HepG2 (cell line): ENCODE data around the gene FASTKD3. TPM values are rescaled to one million over a fixed set of nuclear protein-coding genes. Genes with fewer than 3 reads are reported as not detected.

Source experiments
- ATF3 ChIP-seq: sonication (generic); formaldehyde crosslinking; IDR thresholded peaks from 2 replicates; pipeline ENCODE4 v1.4.0; 2020; ENCODE audit warnings: missing genetic modification reagents
- FOXC1 ChIP-seq: sonication (generic); formaldehyde crosslinking; IDR thresholded peaks from 2 replicates; pipeline ENCODE4 v1.8.0; 2022; ENCODE audit warnings: mild to moderate bottlenecking, missing genetic modification reagents, borderline replicate concordance
- FOXO1 ChIP-seq: sonication (generic); formaldehyde crosslinking; IDR thresholded peaks from 2 replicates; pipeline ENCODE4 v1.4.0; 2020; ENCODE audit warnings: missing genetic modification reagents
- HMG20A ChIP-seq: IDR thresholded peaks from 2 replicates; pipeline ENCODE4 v1.6.1; 2016; ENCODE audit warnings: borderline replicate concordance
- HOXA5 ChIP-seq: sonication (generic); formaldehyde crosslinking; IDR thresholded peaks from 2 replicates; pipeline ENCODE4 v1.4.0; 2020; ENCODE audit warnings: missing genetic modification reagents
- IKZF4 ChIP-seq: sonication (generic); formaldehyde crosslinking; IDR thresholded peaks from 2 replicates; pipeline ENCODE4 v1.5.1; 2020; ENCODE audit warnings: borderline replicate concordance, mild to moderate bottlenecking, low read depth, missing genetic modification reagents; ENCODE audit errors: not compliant biosample characterization
- MATR3 ChIP-seq: sonication (generic); formaldehyde crosslinking; IDR thresholded peaks from 2 replicates; pipeline ENCODE4 v1.4.0; 2020; ENCODE audit warnings: missing genetic modification reagents
- MEF2D ChIP-seq: sonication (generic); formaldehyde crosslinking; IDR thresholded peaks from 2 replicates; pipeline ENCODE4 v1.5.1; 2020; ENCODE audit warnings: mild to moderate bottlenecking, missing genetic modification reagents
- NRL ChIP-seq: sonication (generic); formaldehyde crosslinking; IDR thresholded peaks from 2 replicates; pipeline ENCODE4 v1.5.0; 2020; ENCODE audit warnings: missing genetic modification reagents, mild to moderate bottlenecking, moderate library complexity, borderline replicate concordance
- RBFOX2 ChIP-seq: fragments of 200-400 bp; formaldehyde crosslinking; IDR thresholded peaks from 2 replicates; pipeline ENCODE4 v1.6.1; 2017; ENCODE audit warnings: low read depth, mild to moderate bottlenecking, low read length
- RXRA ChIP-seq: sonication (generic); formaldehyde crosslinking; IDR thresholded peaks from 2 replicates; pipeline ENCODE4 v1.5.1; 2020; ENCODE audit warnings: missing genetic modification reagents
- SMYD3 ChIP-seq: sonication (generic); formaldehyde crosslinking; IDR thresholded peaks from 2 replicates; pipeline ENCODE4 v1.8.1; 2023; ENCODE audit warnings: mild to moderate bottlenecking, missing genetic modification reagents
- TBX2 ChIP-seq: sonication (generic); formaldehyde crosslinking; IDR thresholded peaks from 2 replicates; pipeline ENCODE4 v1.5.0; 2020; ENCODE audit warnings: missing genetic modification reagents, mild to moderate bottlenecking, borderline replicate concordance
- ZBTB1 ChIP-seq: sonication (generic); formaldehyde crosslinking; IDR thresholded peaks from 2 replicates; pipeline ENCODE4 v1.4.0; 2020; ENCODE audit warnings: missing genetic modification reagents, borderline replicate concordance
- ZFX ChIP-seq: sonication (generic); formaldehyde crosslinking; IDR thresholded peaks from 2 replicates; pipeline ENCODE4 v1.4.0; 2020; ENCODE audit warnings: mild to moderate bottlenecking, low read depth, missing genetic modification reagents, moderate library complexity
- ZNF572 ChIP-seq: sonication (generic); formaldehyde crosslinking; IDR thresholded peaks from 2 replicates; pipeline ENCODE4 v1.5.1; 2020; ENCODE audit warnings: mild to moderate bottlenecking, missing genetic modification reagents
- ZNF616 ChIP-seq: sonication (generic); formaldehyde crosslinking; IDR thresholded peaks from 2 replicates; pipeline ENCODE4 v1.5.0; 2020; ENCODE audit warnings: low read depth, mild to moderate bottlenecking, missing genetic modification reagents
- ZSCAN21 ChIP-seq: sonication (generic); formaldehyde crosslinking; IDR thresholded peaks from 2 replicates; pipeline ENCODE4 v1.8.0; 2022; ENCODE audit warnings: mild to moderate bottlenecking, missing genetic modification reagents, moderate library complexity, borderline replicate concordance
- polyA plus RNA-seq, 8 experiments: library from polyadenylated mRNA; depleted of rRNA in 3 of 8; stranded (reverse) in 7 of 8; unstranded in 1 of 8; fragments of >200 nt; fragmentation: Illumina TruSeq in 4 of 8; extraction: Trizol in 4 of 8; gene quantifications; 2 replicates each; pipeline versions ENCODE4 v1.2.1 to v1.2.3, GENCODE V29; 2011 to 2016; ENCODE audit warnings: low read depth in 4 of 8, missing spikeins in 1 of 8, mixed read lengths in 1 of 8; ENCODE audit not compliant: insufficient read depth in 1 of 8
- total RNA-seq, 5 experiments: library from RNA; depleted of rRNA; stranded (reverse); fragments of >200 nt; fragmentation: Illumina TruSeq; extraction: Trizol; gene quantifications; 2 replicates each; pipeline ENCODE4 v1.2.3, GENCODE V29; 2016; ENCODE audit warnings: low read depth in 1 of 5
- TF ChIP-seq, protein P1 (sequence below), 2 experiments: fragments of 450-650 bp in 1 of 2; sonication (generic) in 1 of 2; formaldehyde crosslinking in 1 of 2; IDR thresholded peaks; 2 replicates each; pipeline versions ENCODE4 v1.6.1 to v1.8.0; 2016 to 2022; ENCODE audit warnings: antibody characterized with exemption in 1 of 2, mild to moderate bottlenecking in 1 of 2, missing genetic modification reagents in 1 of 2
- TF ChIP-seq, protein P2 (sequence below): sonication (generic); formaldehyde crosslinking; IDR thresholded peaks from 2 replicates; pipeline ENCODE4 v1.4.0; 2020; ENCODE audit warnings: missing genetic modification reagents

The FASTKD3 gene
- total and polyA plus RNA-seq, 2 of the 13 experiments (the other 11 are each of a cell fraction or from before 2014, with no cell fraction given) = 6.9 to 17.8 TPM

DNA sequence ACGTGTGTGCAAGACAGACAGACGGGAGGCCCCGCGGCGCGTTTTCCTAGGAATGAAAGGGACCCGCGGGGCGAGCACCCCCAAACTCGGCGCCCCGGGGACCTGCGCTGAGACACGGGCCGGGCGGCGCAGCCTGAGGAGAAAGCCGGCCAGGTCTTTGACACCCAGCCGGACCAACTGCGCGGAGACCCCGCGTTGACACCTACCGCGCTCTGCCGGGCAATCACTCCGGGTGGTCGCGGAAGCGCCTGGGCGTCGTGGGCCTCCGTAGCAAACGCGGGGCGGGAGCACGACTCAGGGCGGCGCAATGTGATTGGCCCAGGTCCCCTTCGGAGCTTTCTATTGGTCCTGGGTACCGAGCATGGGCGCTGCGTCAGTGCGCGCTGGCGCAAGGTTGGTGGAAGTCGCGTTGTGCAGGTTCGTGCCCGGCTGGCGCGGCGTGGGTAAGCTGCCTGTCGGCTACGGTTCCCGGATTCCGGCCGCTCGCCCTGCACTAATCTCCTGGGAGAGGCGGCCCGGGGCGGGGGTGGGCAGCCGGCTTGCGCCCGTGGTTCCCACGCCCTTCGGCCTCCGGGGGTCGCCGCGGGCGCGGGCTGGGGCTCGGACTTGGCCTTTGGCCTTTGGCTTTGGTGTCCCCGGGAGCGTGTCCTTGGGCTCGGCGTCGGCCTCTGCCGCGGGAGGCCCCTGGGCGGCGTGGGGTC lies at the start of gene FASTKD3, which contains the start of gene MTRR (continued):
- TF ChIP-seq, protein P1, sequence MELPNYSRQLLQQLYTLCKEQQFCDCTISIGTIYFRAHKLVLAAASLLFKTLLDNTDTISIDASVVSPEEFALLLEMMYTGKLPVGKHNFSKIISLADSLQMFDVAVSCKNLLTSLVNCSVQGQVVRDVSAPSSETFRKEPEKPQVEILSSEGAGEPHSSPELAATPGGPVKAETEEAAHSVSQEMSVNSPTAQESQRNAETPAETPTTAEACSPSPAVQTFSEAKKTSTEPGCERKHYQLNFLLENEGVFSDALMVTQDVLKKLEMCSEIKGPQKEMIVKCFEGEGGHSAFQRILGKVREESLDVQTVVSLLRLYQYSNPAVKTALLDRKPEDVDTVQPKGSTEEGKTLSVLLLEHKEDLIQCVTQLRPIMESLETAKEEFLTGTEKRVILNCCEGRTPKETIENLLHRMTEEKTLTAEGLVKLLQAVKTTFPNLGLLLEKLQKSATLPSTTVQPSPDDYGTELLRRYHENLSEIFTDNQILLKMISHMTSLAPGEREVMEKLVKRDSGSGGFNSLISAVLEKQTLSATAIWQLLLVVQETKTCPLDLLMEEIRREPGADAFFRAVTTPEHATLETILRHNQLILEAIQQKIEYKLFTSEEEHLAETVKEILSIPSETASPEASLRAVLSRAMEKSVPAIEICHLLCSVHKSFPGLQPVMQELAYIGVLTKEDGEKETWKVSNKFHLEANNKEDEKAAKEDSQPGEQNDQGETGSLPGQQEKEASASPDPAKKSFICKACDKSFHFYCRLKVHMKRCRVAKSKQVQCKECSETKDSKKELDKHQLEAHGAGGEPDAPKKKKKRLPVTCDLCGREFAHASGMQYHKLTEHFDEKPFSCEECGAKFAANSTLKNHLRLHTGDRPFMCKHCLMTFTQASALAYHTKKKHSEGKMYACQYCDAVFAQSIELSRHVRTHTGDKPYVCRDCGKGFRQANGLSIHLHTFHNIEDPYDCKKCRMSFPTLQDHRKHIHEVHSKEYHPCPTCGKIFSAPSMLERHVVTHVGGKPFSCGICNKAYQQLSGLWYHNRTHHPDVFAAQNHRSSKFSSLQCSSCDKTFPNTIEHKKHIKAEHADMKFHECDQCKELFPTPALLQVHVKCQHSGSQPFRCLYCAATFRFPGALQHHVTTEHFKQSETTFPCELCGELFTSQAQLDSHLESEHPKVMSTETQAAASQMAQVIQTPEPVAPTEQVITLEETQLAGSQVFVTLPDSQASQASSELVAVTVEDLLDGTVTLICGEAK (IDR thresholded peaks at IDR 0.05) = no peak
- TF ChIP-seq, protein P1 (CRISPR knock-in tag; IDR thresholded peaks at IDR 0.05) = peak; percentile 60
- TF ChIP-seq ZFX (peak; percentile 88), MEF2D (CRISPR knock-in tag) (no peak; the same call in 1 of the 2 replicates), HOXA5 (CRISPR knock-in tag) (peak; percentile 75; the same call in 1 of the 2 replicates), FOXO1 (CRISPR knock-in tag) (no peak), TBX2 (peak; percentile 75), IKZF4 (CRISPR knock-in tag) (peak; percentile 70), ZBTB1 (CRISPR knock-in tag) (no peak), FOXC1 (CRISPR knock-in tag) (peak; percentile 88), SMYD3 (CRISPR knock-in tag) (peak; percentile 52; the same call in 1 of the 2 replicates), ATF3 (CRISPR knock-in tag) (no peak), HMG20A (CRISPR knock-in tag) (no peak), RBFOX2 (peak; percentile 94), ZNF572 (CRISPR knock-in tag) (no peak), MATR3 (no peak), RXRA (CRISPR knock-in tag) (peak; percentile 32; the same call in 1 of the 2 replicates), ZSCAN21 (CRISPR knock-in tag) (peak; percentile 31; the same call in 1 of the 2 replicates), NRL (CRISPR knock-in tag) (peak; percentile 42; the same call in 1 of the 2 replicates), ZNF616 (CRISPR knock-in tag) (peak; percentile 43; the same call in 1 of the 2 replicates)
- TF ChIP-seq, protein P2, sequence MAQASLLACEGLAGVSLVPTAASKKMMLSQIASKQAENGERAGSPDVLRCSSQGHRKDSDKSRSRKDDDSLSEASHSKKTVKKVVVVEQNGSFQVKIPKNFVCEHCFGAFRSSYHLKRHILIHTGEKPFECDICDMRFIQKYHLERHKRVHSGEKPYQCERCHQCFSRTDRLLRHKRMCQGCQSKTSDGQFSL = no peak
